Urinary bladder (tissue), 4 donors: ENCODE measurements around the gene SCML1. TPM values are rescaled to one million over a fixed set of nuclear protein-coding genes. Genes with fewer than 3 reads are reported as not detected.
A peak's percentile ranks its signal among the peaks of the same experiment; 100 is the strongest.

Source experiments
- DNase-seq: peaks from one replicate; pipeline ENCODE4 v3.0.0-alpha.2; 2015; ENCODE audit errors: extremely low spot score
- H3K27ac ChIP-seq: one replicate; pipeline ENCODE4 v1.5.1; 2013; ENCODE audit warnings: low read depth, mild to moderate bottlenecking, moderate library complexity
- H3K36me3 ChIP-seq: one replicate; pipeline ENCODE4 v1.6.1; 2013; ENCODE audit warnings: mild to moderate bottlenecking, moderate library complexity; ENCODE audit not compliant: insufficient read depth
- H3K4me1 ChIP-seq: one replicate; pipeline ENCODE4 v1.6.1; 2013; ENCODE audit warnings: mild to moderate bottlenecking, moderate library complexity; ENCODE audit not compliant: insufficient read depth
- H3K4me3 ChIP-seq: one replicate; pipeline ENCODE4 v1.5.1; 2013; ENCODE audit warnings: low read depth, low read length
- WGBS: extraction: QIAGEN DNeasy Blood & Tissue Kit; methylation state at CpG from one replicate; pipeline ENCODE4 v1.1.7; 2013; 5-methylcytosine and 5-hydroxymethylcytosine counted together
- polyA plus RNA-seq: library from polyadenylated mRNA; stranded (reverse); fragments of 200-250 nt; gene quantifications from one replicate; pipeline ENCODE4 v1.2.3, GENCODE V29; 2013
- total RNA-seq: library from RNA; depleted of rRNA; stranded (reverse); fragments of >200 nt; gene quantifications from one replicate; pipeline ENCODE4 v1.2.3, GENCODE V29; 2014
- donor health status: healthy with polysubstance abuse.
- donor health status: healthy.

Gene SCML1
- total and polyA plus RNA-seq, 2 donors: 9.0 to 17.7 TPM

GRCh38 chrX:17721715-17722114 lies 15.6 kb upstream of the SCML1 start:
- Histone ChIP-seq H3K4me1 (no peaks in the 10 kb centered on the region), H3K27ac (no peak overlapping the region), H3K36me3 (no peaks in the 10 kb centered on the region), H3K4me3 (no peak overlapping the region)
- no peak for DNase-seq
- 89% methylated on average over 4 of the region's 4 CpGs for WGBS

- 95% methylated on average over 2 of the region's 2 CpGs for WGBS
Observed at GRCh38 chrX:17725181-17725580, 12.1 kb upstream of the SCML1 start.

GRCh38 chrX:17732138-17732783 lies 5.0 kb upstream of the SCML1 start:
- 89% methylated on average over 16 of the region's 16 CpGs for WGBS
- Histone ChIP-seq H3K36me3 (no peaks in the 10 kb centered on the region), H3K4me1 (no peaks in the 10 kb centered on the region), H3K4me3 (no peak overlapping the region), H3K27ac (no peak overlapping the region)
- no peak for DNase-seq

More at GRCh38 chrX:17725181-17725580, 12.1 kb upstream of the SCML1 start:
- Histone ChIP-seq H3K36me3 (no peaks in the 10 kb centered on the region), H3K4me3 (no peak overlapping the region), H3K4me1 (no peaks in the 10 kb centered on the region), H3K27ac (no peak overlapping the region)
- DNase-seq: no peak

GRCh38 chrX:17735406-17735805 lies 1.9 kb upstream of the SCML1 start:
- DNase-seq: peak; percentile 15
- Histone ChIP-seq H3K27ac (no peak overlapping the region), H3K4me3 (no peak overlapping the region), H3K36me3 (no peaks in the 10 kb centered on the region), H3K4me1 (no peaks in the 10 kb centered on the region)
- 20% methylated on average over 5 of the region's 5 CpGs for WGBS

GRCh38 chrX:17736478-17736855 lies 826 bp upstream of the SCML1 start:
- WGBS: 47% methylated on average over 5 of the region's 5 CpGs
- Histone ChIP-seq H3K4me3 (no peak overlapping the region), H3K36me3 (no peaks in the 10 kb centered on the region), H3K27ac (peak overlapping the region; percentile 89), H3K4me1 (no peaks in the 10 kb centered on the region)
- no peak for DNase-seq

- under 1% methylated on average over 15 of the region's 15 CpGs for WGBS
- Histone ChIP-seq H3K4me3 (peak overlapping the region; percentile 54), H3K4me1 (no peaks in the 10 kb centered on the region), H3K27ac (peak overlapping the region; percentile 85), H3K36me3 (no peaks in the 10 kb centered on the region)
- no peak for DNase-seq
Observed at GRCh38 chrX:17737710-17737985, 355 bp downstream of the SCML1 start.

GRCh38 chrX:17737986-17738713 lies 857 bp downstream of the SCML1 start:
- under 1% methylated on average over 45 of the region's 45 CpGs for WGBS
- peak; percentile 17 for DNase-seq
- Histone ChIP-seq H3K4me1 (no peaks in the 10 kb centered on the region), H3K27ac (peak overlapping the region; percentile 85), H3K4me3 (peak overlapping the region; percentile 54), H3K36me3 (no peaks in the 10 kb centered on the region)

- DNase-seq: no peak
- H3K4me3 ChIP-seq: peak overlapping the region; percentile 54
- 39% methylated on average over 6 of the region's 6 CpGs for WGBS
- no peak overlapping the region for H3K27ac ChIP-seq
- no peaks in the 10 kb centered on the region for H3K36me3 ChIP-seq
- no peaks in the 10 kb centered on the region for H3K4me1 ChIP-seq
Observed at GRCh38 chrX:17738737-17739535, 1.6 kb downstream of the SCML1 start.

GRCh38 chrX:17740137-17741122 lies 3.1 kb downstream of the SCML1 start:
- Histone ChIP-seq H3K27ac (no peak overlapping the region), H3K4me3 (no peak overlapping the region), H3K36me3 (no peaks in the 10 kb centered on the region), H3K4me1 (no peaks in the 10 kb centered on the region)
- DNase-seq: no peak
- 89% methylated on average over 11 of the region's 11 CpGs for WGBS

- no peak for DNase-seq
Observed at GRCh38 chrX:17741123-17741511, 3.8 kb downstream of the SCML1 start.

GRCh38 chrX:17743913-17744312 lies 6.6 kb downstream of the SCML1 start:
- WGBS: 60% methylated on average over 2 of the region's 2 CpGs

More at GRCh38 chrX:17741123-17741511, 3.8 kb downstream of the SCML1 start:
- H3K4me1 ChIP-seq: no peaks in the 10 kb centered on the region
- no peak overlapping the region for H3K4me3 ChIP-seq
- no peak overlapping the region for H3K27ac ChIP-seq
- 91% methylated on average over 9 of the region's 9 CpGs for WGBS
- H3K36me3 ChIP-seq: no peaks in the 10 kb centered on the region

GRCh38 chrX:17744896-17745523 lies 7.7 kb downstream of the SCML1 start:
- Histone ChIP-seq H3K36me3 (no peaks in the 10 kb centered on the region), H3K4me1 (no peaks in the 10 kb centered on the region), H3K4me3 (no peak overlapping the region), H3K27ac (no peak overlapping the region)
- 90% methylated on average over 2 of the region's 2 CpGs for WGBS
- no peak for DNase-seq

More at GRCh38 chrX:17743913-17744312, 6.6 kb downstream of the SCML1 start:
- H3K36me3 ChIP-seq: no peaks in the 10 kb centered on the region
- H3K4me1 ChIP-seq: no peaks in the 10 kb centered on the region
- no peak for DNase-seq
- H3K27ac ChIP-seq: no peak overlapping the region
- no peak overlapping the region for H3K4me3 ChIP-seq

GRCh38 chrX:17747692-17748091 lies 10.4 kb downstream of the SCML1 start:
- no peak for DNase-seq
- no peaks in the 10 kb centered on the region for H3K36me3 ChIP-seq
- H3K4me3 ChIP-seq: no peak overlapping the region
- 95% methylated on average over 5 of the region's 5 CpGs for WGBS
- H3K27ac ChIP-seq: no peak overlapping the region
- no peaks in the 10 kb centered on the region for H3K4me1 ChIP-seq
